UCSD-AML1 (cell line): ENCODE measurements around the gene TRIM7.
"Not testable (repeated sequence)": the region's sequence is repeated elsewhere in the genome, so short reads cannot be mapped to it uniquely, and the experiment has no call there.

ENCODE experiments used
- DNase-seq: peaks from one replicate; lab custom pipeline; 2025; ENCODE audit not compliant: unreplicated experiment; lab: John Stamatoyannopoulos, UW

Gene TRIM7

DNA sequence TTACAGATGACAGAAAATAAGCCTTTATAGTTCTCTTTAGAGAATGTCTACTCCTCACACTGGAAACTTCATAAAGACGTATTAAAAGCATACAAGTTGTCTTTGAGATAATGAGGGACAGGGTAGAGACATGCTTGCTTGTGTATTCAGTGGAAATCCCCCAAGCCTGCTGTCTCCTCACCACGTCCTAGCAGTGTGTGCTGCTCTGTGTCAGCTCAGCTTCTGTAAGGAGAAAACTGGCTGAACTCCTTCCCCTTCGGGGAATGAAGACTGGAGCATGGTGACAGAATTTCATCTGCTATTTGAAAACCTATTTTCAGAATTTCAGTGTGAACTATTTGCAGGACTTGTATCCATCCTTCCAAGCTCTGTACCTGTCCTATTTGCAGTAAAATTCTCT lies 48.2 kb downstream of the TRIM7 start:
- DNase-seq: no peak

DNA sequence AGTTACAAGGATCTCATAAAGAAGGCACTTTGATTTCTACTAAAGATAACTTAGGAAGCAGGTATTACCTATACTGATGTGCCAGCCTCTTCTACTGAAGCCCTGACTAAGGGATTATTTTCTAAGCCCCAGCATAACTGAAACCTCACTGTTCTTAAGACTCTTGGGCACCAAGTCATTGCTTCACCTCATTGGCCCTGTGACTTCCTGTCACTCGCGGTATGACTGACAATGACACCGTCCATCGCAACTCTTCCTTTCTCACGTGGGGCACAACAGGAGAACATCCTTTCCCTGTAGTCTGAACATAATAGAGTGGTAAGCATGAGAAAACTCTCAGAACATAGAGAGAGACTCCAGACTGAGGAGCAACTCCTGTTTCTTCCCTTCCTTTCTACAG lies 51.2 kb downstream of the TRIM7 start:
- DNase-seq: no peak

DNA sequence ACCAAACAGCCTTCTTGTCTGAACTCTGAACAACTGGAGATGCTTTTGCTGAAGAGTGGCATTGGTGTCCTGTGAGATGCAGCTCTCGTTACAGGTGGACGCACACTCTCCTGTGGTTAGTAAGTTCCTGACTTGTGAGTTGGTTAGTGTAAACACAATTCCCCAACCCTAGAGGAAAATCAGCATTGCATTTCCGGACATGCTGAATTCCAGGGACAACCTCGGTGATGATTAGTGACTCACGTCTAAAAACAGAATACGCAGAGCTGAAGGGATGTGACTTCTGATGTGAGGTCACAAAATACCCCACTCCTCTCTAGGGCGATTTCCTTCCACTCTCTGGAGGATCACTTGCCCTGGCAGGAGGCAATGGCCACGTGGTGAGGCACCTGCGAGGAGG lies 52.6 kb downstream of the TRIM7 start:
- DNase-seq: no peak

DNA sequence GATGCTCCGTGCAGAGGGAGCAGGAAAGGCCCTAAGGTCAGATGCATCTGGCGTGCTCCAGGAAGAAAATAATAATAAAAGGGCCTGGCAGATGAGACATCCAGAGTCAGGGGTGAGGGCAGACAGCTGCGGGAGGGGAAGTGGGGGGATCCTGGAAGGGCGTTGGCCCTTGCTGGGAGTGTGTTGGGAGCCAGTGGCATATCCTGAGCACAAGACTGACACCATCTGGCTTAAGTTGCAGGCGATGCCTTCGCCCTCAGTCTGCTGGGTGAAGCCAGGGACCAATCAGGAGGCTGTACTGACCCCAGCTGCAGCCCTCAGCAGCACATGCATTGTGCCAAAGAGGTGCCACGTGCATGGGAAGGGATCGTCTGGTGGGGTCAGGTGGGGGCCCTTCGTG lies 53.9 kb downstream of the TRIM7 start:
- DNase-seq: no peak

DNA sequence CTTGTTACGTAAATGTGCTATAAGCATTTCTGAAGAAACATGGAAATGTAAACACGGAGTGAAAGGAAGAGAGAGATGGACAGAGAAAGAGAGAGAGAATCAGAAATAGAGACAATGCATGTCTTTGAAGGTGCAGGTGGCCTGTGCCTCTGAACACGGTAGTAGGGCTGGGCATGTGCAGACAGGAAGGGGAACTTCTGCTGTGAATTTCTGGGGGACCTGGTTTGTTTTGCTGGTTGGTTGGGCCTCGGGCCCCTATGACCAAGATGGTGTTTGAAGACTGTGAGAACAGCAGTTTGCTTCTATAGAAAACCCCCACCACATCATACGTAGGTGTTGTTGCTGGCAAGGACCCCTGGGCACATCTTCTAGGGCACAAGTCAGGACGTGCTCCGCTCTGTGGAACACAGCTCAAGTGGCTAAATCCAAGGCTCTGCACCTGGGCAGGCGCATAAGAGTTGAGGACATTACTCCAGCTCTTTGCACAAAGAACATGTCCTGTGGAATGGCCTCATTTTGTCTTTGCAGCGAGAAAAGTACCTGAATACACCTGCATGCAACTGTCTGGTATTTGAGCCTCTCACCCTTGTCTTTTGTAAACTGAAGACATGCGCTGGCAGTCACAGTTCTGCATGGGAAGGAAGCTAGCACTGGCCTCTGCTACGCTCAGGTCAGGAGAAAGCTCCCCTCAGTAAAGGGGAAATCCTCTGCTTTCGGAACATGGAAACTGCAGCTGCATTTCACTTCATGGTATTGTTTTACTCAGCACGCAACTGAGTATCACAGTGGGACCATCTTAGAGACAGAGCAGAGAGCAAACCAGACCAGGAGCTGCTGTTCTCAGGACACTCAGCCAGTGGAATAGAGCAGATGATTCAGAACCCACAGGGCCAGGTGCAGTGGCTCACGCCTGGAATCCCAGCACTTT lies 54.9 kb downstream of the TRIM7 start:
- no peak for DNase-seq

DNA sequence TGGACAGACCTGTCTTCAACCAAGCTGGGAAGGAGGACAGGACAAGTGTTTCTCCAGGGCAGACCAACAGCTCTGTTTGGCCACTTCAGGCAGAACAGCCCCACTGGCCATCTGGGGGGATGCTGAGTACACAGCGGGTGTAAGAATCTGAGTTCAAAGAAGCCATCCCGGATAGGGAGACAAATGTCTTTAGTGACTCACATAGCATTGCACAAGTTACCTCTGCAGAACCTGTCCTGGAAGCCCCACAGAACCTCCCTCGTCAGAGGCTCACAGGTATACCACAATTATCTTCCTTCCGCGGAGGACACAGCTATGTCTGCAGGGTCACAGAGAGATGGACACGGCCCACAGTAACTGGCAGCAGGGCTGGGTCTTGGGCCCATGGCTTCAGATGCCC lies 55.6 kb downstream of the TRIM7 start:
- no peak for DNase-seq

DNA sequence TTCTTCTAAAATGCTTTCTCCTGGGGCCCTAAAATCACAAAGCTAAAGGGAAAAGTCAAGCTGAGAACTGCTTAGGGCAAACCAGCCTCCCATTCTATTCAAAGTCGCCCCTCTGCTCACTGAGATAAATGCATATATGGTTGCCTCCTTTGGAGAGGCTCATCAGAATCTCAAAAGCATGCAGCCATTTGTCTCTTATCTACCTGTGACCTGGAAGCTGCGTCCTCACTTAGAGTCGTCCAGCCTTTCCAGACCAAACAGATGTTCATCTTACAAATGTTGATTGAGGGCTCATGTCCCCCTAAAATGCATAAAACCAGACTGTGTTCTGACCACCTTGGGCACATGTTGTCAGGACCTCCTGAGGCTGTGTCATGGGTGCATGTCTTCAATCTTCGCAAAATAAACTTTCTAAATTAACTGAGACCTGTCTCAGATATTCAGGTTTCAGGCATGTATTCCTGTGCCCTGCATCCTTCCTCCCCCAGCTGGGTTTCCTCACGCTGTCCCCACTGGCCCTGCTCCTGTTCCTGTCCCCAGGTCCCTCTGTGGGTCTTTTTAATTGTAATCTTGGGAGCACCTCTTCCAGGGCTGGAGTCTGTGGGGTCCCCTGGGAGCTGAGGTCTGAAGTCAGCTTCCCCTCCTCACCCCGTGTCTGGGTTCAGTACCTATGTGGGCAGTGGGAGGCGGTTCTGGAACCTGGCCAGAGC lies 57.9 kb downstream of the TRIM7 start, which contains the start of gene OR2V2:
Gene OR2V2 (plus strand): TSS at position 660 of the 710 bp plus-strand sequence. CDS start 7,357 bp downstream, outside the sequence.
- DNase-seq: not testable (repeated sequence)

DNA sequence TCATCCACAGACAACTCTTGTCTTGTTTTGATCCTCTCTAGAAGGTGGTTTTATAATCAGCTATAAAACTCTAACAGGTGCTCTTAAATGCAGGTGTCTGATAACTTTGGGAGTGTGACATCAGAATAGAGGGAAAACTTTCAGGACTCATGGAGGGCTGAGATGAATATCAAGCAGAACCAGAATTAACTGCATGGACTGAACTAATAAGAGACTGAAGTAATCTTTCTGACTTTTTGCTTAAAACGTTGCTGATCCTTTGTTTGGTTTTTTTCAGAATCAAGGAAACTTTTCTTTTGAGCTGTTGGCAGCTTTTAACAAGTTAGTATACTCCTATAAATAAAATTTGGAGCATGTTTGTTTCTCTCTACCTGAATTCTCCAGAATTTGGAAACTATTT lies 59.9 kb downstream of the TRIM7 start:
- no peak for DNase-seq
